PFSK-1 (cell line): ENCODE data around the gene BLID.

Source experiments
- FOXP2 ChIP-seq: optimal IDR thresholded peaks from 2 replicates; pipeline ENCODE3; 2011; ENCODE audit warnings: borderline replicate concordance, control low read depth, inconsistent platforms; ENCODE audit not compliant: insufficient read depth; ENCODE audit errors: extremely low read length, extremely low read depth
- POLR2AphosphoS5 ChIP-seq: IDR thresholded peaks from 2 replicates; pipeline ENCODE4 v1.6.1; 2012; ENCODE audit warnings: low read depth, mild to moderate bottlenecking, control low read depth, low read length, moderate library complexity
- REST ChIP-seq, 2 experiments: IDR thresholded peaks; 2 replicates each; pipeline versions ENCODE4 v1.6.1 to v1.8.0; 2011 to 2012; ENCODE audit warnings: low read depth in 2 of 2, low read length in 2 of 2, control low read depth in 1 of 2, inconsistent platforms in 1 of 2, mild to moderate bottlenecking in 1 of 2, moderate library complexity in 1 of 2; ENCODE audit not compliant: insufficient read depth in 1 of 2
- SIN3A ChIP-seq: IDR thresholded peaks from 2 replicates; pipeline ENCODE4 v1.6.1; 2012; ENCODE audit warnings: mild to moderate bottlenecking, low read length, moderate library complexity, borderline replicate concordance; ENCODE audit not compliant: insufficient read depth
- TAF1 ChIP-seq: IDR thresholded peaks from 2 replicates; pipeline ENCODE4 v1.6.1; 2012; ENCODE audit warnings: low read length, control low read depth, borderline replicate concordance; ENCODE audit not compliant: insufficient read depth

GRCh38 chr11:122160841-122161590, 45.0 kb upstream of the BLID start:
- TF ChIP-seq TAF1 (no peak), SIN3A (no peak), POLR2AphosphoS5 (no peak), FOXP2 (no peak), REST (IDR thresholded peaks at IDR 0.05; ENCODE audit: insufficient read depth in 1 of 2, low read depth in 2 of 2, low read length in 2 of 2) (no peak)
